Activated gamma-delta T cell treated with Interleukin-2 at 50 U/mL for 16 hours (primary cell): ENCODE data around the gene ASPSCR1.

Experiments
- DNase-seq: peaks from one replicate; pipeline ENCODE4 v3.0.0-alpha.2; 2020

ASPSCR1 gene

DNA sequence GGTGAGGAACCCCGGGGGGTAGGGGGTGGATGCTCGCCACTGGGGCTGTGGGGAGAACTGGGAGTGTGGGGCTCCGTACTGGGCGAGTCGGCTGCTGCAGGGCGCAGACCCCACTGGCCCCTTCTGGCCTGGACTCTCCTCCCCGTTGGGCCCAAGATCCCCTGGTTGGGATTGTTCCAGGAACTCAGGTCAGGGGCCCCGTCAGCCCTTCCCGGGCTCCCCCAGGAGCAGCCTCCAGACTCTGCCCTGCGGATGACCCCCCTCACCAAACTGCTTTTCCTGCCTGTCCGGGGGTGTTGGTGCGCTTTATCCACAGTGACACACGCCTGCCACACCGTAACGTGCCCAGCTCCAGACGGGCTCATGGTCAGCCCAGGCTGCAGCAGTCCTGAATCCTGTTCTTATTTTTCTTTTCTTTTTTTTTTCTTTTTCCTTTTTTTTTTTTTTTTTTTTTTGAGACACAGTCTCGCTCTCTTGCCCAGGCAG, 24.2 kb downstream of the ASPSCR1 start:
- no peak for DNase-seq

DNA sequence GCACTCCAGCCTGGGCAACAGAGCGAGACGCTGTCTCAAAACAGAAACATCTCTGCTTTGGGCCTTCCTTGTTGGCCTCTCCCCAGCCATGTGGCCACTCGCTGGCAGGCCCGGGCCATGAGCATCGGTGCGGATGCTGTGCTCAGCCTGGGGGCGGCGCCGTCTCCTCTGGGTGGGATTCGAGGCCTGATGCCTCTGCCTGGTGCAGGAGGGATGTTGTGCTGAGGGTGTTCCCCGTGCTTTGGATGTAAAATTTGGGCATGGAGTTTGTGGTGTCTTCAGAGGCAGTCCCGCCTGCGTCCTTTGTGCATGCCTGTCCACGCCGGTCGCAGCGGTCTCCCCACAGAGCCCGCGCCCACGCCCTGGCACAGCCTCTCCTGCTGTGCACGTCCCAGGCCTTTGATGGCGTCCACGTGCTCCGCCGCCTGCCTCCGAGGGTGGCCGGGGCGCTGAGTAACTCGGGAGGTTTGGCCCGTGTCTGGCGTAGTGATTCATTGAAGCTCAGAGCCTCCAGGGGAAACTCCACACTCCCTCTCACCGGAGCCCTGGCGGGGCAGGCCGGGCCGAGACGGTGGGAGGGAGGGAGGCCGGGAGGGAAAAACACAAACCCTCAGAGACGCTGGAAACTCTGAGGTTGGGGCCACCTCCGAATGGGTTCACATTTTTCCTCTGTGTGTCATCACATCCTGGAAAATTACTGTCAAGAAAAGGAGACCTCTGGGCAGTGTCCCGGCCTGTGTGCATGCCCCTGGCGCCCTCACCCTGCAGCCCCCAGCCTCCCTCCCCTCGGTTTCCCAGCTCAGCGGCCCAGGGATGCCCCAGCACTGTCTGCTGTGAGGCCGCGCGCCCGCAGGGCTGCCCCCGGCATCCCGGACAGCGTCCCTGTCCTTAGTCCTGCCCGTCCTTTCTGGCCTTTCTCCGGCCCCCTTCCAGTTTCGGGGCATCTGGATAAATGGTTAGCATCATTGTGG, 26.3 kb downstream of the ASPSCR1 start:
- DNase-seq = no peak

DNA sequence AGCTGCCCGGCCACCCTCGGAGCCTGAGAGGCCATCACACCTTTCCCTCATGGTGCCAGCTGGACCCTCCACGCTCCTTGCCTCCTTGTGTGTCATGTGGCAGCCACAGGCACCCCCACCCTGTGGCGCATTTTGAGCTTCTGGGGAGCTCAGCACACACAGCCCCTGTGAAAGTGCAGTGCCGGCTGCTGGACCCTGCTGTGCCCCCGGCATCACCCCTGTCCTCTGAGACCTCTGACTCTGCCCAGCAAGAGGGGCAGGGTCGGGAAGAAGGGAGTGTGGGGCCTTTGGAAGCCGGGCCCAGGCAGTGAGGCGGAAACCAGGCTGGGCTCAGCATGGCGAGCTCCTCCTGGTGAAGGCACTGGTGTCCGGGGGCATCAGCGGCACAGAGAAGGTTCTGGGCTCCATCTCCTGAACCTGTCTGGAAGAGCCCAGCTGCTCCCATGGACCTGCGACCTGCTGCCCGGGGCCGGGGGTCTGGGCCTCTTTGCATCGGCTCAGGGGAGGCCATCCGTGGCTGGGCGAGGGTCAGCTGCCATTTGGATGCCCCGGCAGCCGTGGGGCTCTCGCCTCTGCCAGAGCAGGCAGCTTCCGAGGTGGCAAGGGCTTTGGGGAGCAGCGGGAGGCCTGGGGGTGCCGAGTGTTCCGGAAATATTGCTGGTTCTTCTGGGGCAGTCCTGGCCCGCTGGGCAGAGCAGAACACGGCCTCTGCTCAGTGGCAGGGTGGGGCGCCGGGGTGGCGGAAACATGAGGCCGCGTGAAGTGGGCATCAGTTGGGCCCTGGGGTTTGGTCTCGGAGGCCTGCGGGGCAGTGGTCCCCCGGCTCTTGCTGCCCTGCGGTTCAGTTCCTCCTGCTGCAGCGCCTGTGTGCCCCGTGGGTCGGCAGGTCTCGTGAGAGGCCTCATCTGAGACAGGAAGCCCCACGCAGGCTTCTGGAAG, 27.4 kb downstream of the ASPSCR1 start:
- no peak for DNase-seq

DNA sequence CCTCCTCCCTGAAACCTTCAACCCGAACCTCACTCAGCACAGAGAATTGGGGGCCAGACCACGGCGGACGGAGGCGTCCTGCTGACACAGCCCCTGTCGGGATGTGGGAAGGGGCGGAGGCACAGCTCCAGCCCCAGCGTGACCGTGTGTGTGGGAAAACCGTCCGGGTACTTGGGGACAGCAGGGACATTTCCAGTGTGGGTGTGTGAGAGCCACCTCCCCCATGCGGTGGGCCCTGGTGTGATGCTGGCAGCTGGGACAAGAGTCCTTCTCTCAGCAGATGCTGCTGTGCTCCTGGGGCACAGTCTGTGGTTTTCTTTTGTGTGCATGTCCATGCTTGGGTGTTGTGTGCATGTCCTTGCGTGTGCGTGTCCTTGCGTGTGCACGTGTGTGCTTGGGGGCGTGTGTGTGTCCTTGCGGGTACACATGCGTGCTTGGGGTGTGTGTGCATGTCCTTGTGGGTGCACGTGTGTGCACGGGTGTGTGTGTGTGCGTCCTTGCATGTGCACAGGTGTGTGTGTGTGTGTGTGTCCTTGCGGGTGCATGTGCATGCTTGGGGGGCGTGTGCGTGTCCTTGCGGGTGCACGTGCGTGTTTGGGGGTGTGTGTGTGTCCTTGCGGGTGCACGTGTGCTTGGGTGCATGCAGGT, 28.4 kb downstream of the ASPSCR1 start:
- DNase-seq = no peak

DNA sequence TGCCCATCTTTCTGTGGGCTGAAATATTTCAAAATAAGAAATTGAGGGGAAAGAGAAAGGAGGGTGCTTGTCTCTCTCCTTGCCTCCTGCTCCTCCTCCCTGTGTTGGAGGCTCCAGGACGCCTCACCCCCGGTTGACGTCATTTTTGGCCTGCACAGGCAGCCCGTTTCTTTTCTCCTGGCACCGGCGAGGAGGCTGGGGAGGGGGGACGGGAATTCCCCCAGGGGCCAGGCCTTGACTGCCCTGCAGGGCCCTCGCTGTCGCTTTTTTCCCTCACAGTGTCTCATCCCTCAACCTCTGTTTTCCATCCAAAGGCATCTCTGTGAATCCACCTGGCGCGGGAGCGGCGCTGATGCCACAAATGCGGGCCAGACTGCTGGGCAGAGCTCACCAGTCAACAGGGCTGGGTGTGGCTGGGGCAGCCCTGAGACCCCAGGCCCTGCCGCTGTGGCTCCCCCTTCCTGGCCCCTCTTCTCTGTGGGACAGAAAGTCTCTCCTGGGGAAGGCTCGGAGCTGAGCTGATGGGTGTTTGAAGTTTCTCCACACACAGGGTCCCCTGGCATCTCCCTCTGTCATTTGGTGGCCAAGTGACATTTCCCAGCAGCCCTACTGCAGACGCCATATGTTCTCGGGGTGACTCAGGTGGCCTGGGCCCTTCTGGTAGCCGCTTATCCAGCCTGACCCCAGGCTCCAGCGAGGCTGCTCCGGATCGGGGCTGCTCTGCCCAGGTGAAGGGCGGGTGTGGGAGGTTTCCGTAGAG, 29.2 kb downstream of the ASPSCR1 start:
- no peak for DNase-seq

DNA sequence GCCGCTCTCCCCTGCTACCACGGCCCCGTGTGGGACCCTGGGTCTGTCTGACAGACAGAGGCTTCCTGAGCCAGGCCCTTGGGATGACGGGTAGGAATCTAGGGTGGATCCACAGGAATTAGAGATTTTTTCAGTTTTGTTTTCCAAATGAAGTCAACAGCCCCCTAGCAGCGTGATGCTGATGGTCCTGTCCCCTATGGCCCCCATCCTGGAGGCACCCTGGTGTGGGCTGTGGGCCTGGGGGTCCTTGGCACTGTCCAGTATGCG, 29.7 kb downstream of the ASPSCR1 start:
- DNase-seq = no peak

DNA sequence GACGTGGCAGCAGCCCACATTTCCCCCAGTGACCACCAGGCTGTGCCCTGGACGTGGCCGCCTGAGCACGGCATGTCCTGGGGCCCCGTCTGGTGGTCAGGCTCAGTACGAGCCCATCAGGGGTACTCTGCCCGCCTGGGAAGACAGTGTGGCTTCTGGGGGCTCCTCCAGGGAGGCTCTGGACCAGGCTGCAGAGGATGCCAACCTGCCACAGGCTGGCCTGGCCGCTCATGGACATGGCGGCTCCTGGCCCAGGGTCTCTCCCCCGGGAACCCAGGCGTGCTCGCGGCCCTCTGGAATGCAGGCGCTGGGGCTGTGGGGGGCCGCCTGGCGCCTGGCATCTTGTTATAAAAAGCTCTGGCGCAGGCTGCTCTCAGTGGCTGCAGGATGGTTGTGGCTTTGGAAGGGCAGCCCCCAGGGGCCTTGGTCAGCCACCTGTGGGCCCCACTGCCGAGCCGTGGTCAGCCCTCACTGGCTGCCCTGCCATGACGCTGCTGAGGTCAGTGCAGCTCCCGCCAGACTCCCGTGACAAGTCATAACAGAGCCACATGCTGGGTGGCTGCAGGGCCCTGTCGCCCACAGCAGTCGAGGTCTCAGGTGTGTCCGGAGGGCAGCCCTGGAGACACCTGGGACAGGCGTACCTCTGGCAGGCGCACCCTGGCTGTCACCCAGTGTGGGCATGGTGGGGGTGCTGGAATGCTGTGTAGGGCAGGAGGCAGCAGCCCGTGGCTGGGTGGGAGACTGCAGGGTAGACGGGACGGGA, 30.2 kb downstream of the ASPSCR1 start:
- no peak for DNase-seq

DNA sequence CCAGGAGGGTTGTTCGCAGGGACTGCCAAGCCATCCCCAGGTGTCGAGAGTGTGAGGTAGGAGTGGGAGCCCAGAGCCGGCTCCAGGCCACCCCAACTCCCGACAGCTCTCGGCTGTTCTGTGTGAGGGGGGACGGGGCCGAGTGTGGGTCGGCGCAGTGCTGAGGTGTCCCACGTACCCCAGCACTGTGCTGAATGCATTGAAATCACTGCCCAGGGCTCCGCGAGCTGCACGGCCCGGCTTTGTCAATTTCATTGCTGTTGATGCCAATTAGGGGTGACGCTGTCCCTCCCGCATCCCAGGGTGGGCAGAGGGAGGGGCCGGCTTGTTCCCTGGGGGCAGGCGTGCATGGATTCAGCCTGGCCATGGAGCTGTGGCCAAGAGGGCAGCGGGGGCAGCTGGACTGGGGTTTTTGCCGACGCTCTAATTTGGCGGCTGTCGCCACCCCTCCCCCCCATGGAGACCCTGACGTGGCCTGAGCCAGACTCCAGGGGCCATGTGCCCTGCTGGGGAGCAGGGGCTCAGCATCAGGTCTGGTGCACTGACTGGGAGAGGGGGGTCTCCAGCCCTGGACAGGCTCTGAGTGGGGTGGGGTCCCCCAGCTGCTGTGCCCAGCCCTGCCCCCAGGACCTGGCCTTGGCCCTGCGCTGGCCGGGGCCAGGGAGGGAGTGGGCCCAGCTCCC, 31.0 kb downstream of the ASPSCR1 start:
- no peak for DNase-seq

DNA sequence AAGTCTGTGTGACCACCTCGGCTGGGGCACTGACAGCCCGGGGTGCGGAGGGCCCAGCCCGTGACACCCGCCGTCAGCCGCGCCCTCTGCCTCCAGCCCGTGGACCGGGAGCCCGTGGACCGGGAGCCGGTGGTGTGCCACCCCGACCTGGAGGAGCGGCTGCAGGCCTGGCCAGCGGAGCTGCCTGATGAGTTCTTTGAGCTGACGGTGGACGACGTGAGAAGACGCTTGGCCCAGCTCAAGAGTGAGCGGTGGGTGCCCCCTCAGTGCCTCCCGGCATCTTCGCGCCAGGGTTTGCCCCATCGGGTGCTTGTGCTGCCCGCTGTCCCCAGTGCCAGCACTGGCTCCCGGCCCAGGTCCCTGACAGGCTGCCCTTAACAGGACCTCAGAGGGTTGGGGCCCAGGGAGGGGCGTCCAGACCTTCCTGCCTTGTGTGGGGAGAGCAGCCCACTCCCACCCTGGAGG, 31.5 kb downstream of the ASPSCR1 start:
- DNase-seq = no peak

DNA sequence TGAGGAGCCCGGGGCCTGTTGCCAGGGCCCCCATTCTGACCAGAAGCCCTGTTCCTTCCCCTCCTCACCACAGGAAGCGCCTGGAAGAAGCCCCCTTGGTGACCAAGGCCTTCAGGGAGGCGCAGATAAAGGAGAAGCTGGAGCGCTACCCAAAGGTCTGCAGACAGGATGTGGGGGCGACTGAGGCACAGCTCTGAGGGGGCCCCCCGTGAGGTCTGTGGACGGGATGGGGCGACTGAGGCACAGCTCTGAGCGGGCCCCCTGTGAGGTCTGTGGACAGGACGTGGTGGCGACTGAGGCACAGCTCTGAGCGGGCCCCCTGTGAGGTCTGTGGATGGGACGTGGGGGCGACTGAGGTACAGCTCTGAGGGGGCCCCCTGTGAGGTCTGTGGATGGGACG, 32.0 kb downstream of the ASPSCR1 start:
- no peak for DNase-seq

DNA sequence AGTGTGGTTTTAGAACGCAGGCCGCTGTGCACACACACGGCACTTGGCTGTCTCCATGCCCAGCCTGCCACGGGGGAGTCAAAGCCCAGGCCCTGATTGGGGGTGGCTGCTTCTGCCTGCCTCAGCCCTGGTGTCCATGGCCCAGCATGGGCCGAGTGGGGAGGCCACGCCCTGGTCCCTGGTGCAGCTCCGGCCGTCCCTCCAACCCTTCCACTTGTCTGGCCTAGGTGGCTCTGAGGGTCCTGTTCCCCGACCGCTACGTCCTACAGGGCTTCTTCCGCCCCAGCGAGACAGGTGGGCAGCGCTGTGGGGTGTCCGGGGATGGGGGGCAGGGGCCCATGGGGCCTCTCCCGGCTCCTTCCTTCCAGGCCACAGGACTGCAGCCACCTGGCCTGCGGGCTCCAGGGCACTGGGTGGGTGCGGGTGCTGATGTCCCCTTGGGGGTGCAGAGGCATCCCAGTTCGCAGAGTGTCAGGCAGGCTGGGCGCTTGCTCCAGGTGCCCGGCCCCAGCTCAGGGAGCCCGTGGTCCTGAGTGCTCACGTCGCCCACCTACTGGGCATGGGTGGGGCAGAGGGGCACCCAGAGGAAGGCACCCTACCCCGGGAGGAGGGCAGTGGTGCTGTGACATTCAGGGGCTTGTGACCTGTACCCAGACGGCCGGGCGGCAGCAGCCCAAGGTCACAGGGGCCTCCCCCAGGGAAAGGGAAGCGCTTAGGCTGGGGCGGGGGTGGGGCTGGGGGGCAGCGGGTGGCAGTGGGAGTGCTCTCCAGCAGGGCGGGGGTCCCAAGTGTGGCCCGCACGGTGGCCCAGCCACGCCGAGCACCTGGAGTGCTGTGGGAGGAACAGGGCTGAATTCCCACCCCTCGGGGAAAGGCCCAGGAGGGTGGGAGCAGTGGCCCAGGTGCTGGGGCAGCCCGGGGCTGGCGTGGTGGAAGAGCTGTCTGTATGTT, 33.4 kb downstream of the ASPSCR1 start:
- DNase-seq = no peak

DNA sequence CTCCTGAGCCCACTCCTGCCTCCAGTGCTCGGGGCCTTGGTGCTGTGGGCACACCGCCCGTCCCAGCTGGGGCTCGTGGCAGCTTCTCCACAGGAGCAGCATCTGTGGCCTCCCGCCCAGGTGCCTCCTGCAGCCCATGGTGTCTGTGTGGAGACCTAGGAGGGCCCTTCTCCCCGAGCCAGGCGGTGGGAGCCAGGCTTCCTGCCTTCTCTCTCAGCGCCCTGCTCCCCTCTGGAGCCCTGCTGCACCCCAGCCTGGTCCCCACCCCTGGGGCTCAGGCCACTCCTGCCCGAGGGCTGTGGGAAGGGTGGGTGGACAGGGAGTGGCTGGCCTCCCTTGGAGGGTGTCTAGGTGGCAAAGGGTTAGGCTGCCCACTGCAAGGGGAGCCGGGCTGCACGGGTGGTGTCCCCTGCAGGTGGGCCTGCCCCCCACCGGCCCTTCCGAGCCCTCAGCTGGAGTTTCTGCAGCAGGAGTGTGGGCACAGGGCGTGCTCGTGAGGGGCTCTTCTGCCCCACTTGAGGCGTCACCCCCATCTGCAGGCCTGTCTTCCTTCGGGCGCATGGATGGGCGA, 34.3 kb downstream of the ASPSCR1 start:
- no peak for DNase-seq

DNA sequence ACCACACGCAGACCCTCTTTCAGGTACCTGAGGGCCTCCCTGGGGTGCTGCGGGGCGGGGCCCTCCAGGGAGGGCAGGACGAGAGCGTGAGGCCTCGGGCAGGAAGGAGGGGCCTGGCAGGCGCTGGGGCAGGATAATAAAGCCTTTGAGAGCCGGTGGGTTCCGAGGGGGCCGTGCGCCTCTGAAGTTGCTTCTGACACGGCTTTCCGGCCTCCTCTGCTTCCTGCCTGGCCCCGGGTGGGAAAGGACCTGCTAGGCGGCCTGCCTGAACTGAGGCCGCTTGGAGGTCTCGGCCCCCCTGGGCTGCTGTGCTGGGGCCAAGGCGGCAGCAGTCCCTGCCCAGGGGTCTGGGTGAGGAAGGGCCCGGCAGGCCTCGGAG, 34.8 kb downstream of the ASPSCR1 start:
- DNase-seq = no peak

DNA sequence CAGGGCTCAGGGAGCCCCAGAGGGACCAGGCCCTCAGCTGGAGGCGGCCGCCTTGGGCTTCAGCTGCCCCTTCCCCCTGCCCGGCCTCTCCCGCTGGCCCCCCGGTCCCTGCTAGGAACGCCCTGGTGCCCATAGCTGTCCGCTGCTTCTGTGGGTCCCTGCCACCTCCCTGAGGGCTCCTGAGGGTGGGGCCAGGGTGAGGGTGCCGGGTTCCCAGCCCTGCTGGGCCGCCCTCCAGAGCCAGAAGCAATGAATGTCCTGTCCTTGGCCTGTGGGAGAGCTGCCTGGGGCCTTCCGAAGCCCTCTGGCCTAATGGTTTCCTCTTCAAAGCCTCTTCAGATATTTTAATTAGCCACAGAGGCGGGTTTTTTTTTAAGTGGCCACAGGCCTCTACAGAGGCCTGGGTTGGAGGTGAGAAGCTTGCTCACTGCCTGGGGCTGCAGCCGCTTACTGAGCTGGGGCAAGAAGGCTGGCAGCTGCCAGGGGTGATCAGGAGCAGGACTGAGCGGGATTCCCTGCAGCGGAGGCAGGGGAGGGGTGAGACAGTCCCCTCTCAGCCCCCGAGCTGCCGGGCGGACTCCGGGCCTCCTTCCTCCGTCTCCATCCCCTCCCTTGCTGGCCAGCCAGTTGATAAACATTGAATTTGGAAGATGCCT, 35.3 kb downstream of the ASPSCR1 start:
- no peak for DNase-seq

DNA sequence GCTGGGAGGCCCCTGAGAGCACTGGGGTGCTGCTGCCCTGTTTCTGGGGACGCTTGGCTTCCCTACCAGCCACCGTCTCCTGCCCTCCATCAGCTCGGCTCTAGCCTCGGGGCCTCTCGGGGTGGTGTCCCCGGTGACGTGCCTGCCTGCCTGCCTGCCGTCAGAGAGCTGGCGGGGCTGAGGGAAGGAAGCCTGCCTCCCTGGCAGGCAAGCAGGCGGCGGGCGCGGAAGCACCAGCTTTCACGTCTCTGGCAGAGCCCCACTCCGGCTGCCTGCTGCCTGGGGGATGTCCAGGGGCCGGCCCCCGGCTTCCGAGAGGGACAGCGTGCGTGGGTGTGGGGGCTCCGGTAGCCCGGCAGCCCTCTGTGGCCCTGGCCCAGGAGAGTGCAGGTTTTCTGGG, 35.9 kb downstream of the ASPSCR1 start:
- no peak for DNase-seq

DNA sequence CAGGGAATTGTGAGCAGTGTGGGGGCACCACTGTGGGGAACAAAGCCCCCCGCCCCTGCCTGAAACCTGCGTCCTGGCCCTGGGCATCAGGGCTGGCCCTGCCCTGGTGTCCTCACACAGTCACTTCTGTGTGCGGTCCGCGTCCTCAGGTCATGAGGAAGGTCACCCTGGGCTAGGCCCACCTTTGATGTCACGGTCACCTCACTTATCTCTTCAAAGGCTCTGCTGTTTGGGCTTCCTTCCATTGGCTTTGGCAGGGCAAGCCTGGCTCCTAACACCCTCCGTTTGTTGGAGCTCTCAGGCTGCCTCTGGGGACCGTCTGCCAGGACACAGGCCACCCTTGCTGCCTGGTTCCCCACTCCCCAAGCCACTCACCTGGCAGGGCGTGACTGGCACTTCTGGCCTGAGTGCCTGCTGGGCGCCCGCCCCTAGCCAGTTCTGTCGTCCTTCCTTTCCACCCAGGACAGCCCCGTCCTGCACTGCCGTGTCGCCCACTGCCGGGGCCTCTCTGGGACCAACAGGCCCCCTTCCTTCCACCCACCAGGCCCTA, 36.4 kb downstream of the ASPSCR1 start:
- no peak for DNase-seq

DNA sequence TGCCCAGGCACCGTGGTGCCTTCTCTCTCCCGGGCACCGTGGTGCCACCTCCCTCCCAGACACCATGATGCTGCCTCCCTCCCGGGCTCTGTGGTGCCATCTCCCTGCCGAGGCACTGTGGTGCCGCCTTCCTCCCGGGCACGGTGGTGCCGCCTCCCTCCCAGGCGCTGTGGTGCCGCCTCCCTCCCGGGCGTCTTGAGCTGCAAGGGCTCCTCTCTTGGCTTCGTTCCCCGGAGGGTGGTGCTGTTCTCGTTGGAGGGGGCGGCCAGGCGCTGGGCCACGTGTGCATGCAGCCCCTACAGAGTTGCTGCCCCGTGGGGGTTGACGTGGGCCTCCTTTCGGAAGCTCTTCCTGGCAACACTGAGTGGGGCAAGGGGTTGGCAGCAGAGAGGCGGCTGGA, 37.0 kb downstream of the ASPSCR1 start:
- no peak for DNase-seq

DNA sequence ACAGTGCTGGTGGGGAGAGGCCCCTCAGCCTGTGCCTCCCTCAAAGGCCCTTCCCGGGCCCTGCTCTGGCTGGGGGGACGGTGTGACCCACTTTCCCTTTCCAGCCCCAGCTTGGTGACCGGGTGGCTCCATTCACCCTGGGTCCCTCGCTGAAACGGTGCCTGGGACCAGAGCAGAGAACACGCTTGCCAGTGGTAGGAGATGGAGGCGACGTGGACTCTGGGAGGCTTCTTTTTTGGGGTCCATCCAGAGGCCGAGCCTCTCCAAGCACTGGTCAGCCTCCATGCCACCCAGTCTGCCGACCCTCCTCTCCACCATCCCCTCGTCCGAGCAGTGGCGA, 37.5 kb downstream of the ASPSCR1 start:
- DNase-seq = no peak
